Adrenal gland (tissue), 12 donors: ENCODE data around the gene GJB2. TPM values are rescaled to one million over a fixed set of nuclear protein-coding genes. Genes with fewer than 3 reads are reported as not detected.
"Not testable (repeated sequence)": the region's sequence is repeated elsewhere in the genome, so short reads cannot be mapped to it uniquely, and the experiment has no call there.

Experiments
- DNase-seq, 7 donors: peaks; one replicate each; pipeline ENCODE4 v3.0.0-alpha.2; 2019 to 2020
- H3K27ac ChIP-seq, 5 donors: fragments of 200-600 bp; sonication (generic) in 4 of 5; 1 replicate in 3 of 5; 2 replicates in 2 of 5; pipeline versions ENCODE4 v1.5.1 to v1.8.0; 2016 to 2020; ENCODE audit warnings: mild to moderate bottlenecking in 1 of 5
- H3K27me3 ChIP-seq: fragments of 200-600 bp; 2 replicates; pipeline ENCODE4 v1.8.0; 2021
- H3K36me3 ChIP-seq, 2 donors: fragments of 200-600 bp; replicated peaks in 1 of 2; 1 replicate in 1 of 2; 2 replicates in 1 of 2; pipeline versions ENCODE4 v1.5.1 to v1.8.0; 2018 to 2022
- H3K4me1 ChIP-seq, 2 donors: fragments of 200-600 bp; replicated peaks in 1 of 2; 1 replicate in 1 of 2; 2 replicates in 1 of 2; pipeline versions ENCODE4 v1.5.1 to v1.8.0; 2018 to 2021
- H3K4me3 ChIP-seq, 4 donors: fragments of 200-600 bp; sonication (generic) in 3 of 4; one replicate each; pipeline ENCODE4 v1.5.1; 2016 to 2018
- H3K9me3 ChIP-seq, 3 donors: fragments of 200-600 bp; sonication (generic) in 1 of 3; replicated peaks in 1 of 3; 1 replicate in 2 of 3; 2 replicates in 1 of 3; pipeline versions ENCODE4 v1.5.1 to v1.8.0; 2016 to 2021
- CTCF ChIP-seq, 6 experiments: fragments of 450-650 bp in 4 of 6; fragments of 200-600 bp in 2 of 6; sonication (generic) in 1 of 6; IDR thresholded peaks; 1 replicate in 5 of 6; 2 replicates in 1 of 6; pipeline versions ENCODE4 v1.5.1 to v1.8.0; 2016 to 2021; ENCODE audit warnings: antibody characterized with exemption in 6 of 6, mild to moderate bottlenecking in 2 of 6, moderate library complexity in 1 of 6
- POLR2A ChIP-seq, 2 donors: fragments of 450-650 bp; IDR thresholded peaks; one replicate each; pipeline ENCODE4 v1.6.1; 2017; ENCODE audit warnings: antibody characterized with exemption in 2 of 2, mild to moderate bottlenecking in 2 of 2, moderate library complexity in 1 of 2
- WGBS, 4 donors: extraction: QIAGEN DNeasy Blood & Tissue Kit in 2 of 4; methylation state at CpG; one replicate each; pipeline versions ENCODE4 v1.1.5 to v1.1.7; 2013 to 2017; 5-methylcytosine and 5-hydroxymethylcytosine counted together
- intact Hi-C, 2 donors: fragments of 100-400 bp; cut with DNase I; formaldehyde crosslinking; loops; one replicate each; pipeline versions ENCODE4 v1.14.1 to v1.15.0; 2022 to 2023
- polyA plus RNA-seq, 3 donors: library from polyadenylated mRNA; stranded (reverse); fragments of 200-250 nt in 2 of 3; fragments of 350-450 nt in 1 of 3; fragmentation: Illumina TruSeq in 1 of 3; extraction: RNeasy Lipid Tissue Mini Kit (QIAGEN cat#74804) in 1 of 3; gene quantifications; one replicate each; pipeline ENCODE4 v1.2.3, GENCODE V29; 2013 to 2014
- total RNA-seq, 9 donors: library from RNA; depleted of rRNA in 4 of 9; stranded (reverse); fragments of >200 nt in 4 of 9; fragments of 120-200 nt in 1 of 9; fragmentation: NEBNext Ultra II Directional in 1 of 9; extraction: Animal tissue kit (Norgen Biotek cat#: 25700) in 1 of 9; gene quantifications; one replicate each; pipeline versions ENCODE4 v1.1.0 to v1.2.4, GENCODE V29; 2013 to 2023
- donor health status: healthy with polysubstance abuse.
- donor health status: Bipolar disorder and iron deficiency.
- donor health status: DM: yes; HTN: yes; CAD: no.
- donor health status: DM: no; HTN: no; CAD: no.
- donor health status: DM: no; HTN: no; CAD: no.
- donor health status: DM: yes; HTN: yes; CAD: no.

The GJB2 gene
- total and polyA plus RNA-seq, 12 donors = 0.24 to 0.88 (median 0.28) TPM; not detected in 2

DNA sequence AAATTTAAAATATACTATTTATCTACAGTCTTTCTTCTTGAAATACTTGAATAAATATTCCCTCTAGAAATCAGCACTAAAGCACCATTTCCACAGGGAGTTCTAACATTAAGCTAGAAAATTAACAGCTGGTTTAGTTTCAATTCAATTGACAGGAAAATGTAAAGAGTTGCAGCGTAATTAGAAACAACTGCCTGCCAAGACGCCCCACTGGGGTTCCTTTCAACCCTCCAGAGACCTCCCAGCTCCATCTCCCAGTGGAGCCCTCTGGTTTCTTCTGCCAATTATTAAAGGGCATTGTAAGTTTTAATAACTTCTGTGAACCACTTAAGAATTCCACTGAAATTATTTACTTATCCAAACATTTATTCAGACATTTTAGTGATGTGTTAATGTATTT is 36.0 kb downstream of the GJB2 start:
- Histone ChIP-seq H3K4me3 (no peak overlapping the region), H3K4me1 (peaks cover 11% of the 10 kb centered on the region in 2 donors), H3K27ac (no peak overlapping the region), H3K27me3 (peaks cover 78% of the 10 kb centered on the region), H3K9me3 (no peaks in the 10 kb centered on the region), H3K36me3 (no peaks in the 10 kb centered on the region)
- intact Hi-C loops = no loop called here
- no peak for DNase-seq
- WGBS, 4 donors = 22 to 46% (median 35%) methylated on average over 2 of the region's 2 CpGs
- TF ChIP-seq POLR2A (IDR thresholded peaks at IDR 0.05) (no peak), CTCF (IDR thresholded peaks at IDR 0.05) (no peak)

- H3K27ac ChIP-seq, H3K4me1 ChIP-seq, H3K36me3 ChIP-seq, H3K9me3 ChIP-seq, H3K4me3 ChIP-seq, DNase-seq, intact Hi-C loops: not testable (repeated sequence)
- 73 to 87% (median 83%) methylated on average over 2 of the region's 2 CpGs for WGBS, 4 donors
- H3K27me3 ChIP-seq = peaks cover 55% of the 10 kb centered on the region
These were observed 39.4 kb downstream of the GJB2 start for GRCh38 chr13:20153290-20153689.

GRCh38 chr13:20151612-20152011 is 41.1 kb downstream of the GJB2 start:
- no peak for TF ChIP-seq CTCF (IDR thresholded peaks at IDR 0.05)
- no peak for TF ChIP-seq POLR2A (IDR thresholded peaks at IDR 0.05)
- DNase-seq = no peak
- no peak overlapping the region for H3K4me3 ChIP-seq
- no peak overlapping the region for H3K27ac ChIP-seq
- no peaks in the 10 kb centered on the region for H3K36me3 ChIP-seq
- H3K27me3 ChIP-seq = peaks cover 39% of the 10 kb centered on the region
- no peaks in the 10 kb centered on the region for H3K9me3 ChIP-seq
- 69 to 80% (median 73%) methylated on average over 11 of the region's 11 CpGs for WGBS, 4 donors
- intact Hi-C loops = no loop called here
- H3K4me1 ChIP-seq = no peaks in the 10 kb centered on the region

DNA sequence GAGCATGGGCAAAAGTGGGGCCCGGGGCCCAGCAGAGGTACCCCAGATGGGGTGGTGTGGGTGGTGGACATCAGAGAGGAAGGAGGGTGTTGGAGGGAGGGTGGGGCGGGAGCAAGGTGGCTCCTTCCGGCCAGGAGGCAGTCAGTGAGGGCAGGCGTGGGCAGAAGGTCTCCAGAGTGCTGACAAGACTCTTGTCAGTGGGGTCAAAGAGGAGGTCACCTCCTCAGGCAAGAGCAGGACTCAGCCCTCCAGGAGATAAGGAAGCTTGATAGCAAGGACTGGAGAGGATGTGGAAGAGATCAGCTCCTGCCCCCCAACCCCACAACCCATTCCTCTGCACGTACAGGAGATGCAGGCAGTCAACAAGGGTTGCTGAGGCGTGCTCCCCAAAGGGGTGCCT is 41.7 kb downstream of the GJB2 start:
- Histone ChIP-seq H3K9me3 (no peaks in the 10 kb centered on the region), H3K27me3 (peaks cover 34% of the 10 kb centered on the region), H3K4me3 (no peak overlapping the region), H3K4me1 (no peaks in the 10 kb centered on the region), H3K36me3 (no peaks in the 10 kb centered on the region), H3K27ac (no peak overlapping the region)
- no peak for TF ChIP-seq POLR2A (IDR thresholded peaks at IDR 0.05)
- TF ChIP-seq CTCF (IDR thresholded peaks at IDR 0.05) = no peak
- 67 to 78% (median 69%) methylated on average over 5 to 6 of the region's 6 CpGs for WGBS, 4 donors
- intact Hi-C loops = no loop called here
- no peak for DNase-seq

DNA sequence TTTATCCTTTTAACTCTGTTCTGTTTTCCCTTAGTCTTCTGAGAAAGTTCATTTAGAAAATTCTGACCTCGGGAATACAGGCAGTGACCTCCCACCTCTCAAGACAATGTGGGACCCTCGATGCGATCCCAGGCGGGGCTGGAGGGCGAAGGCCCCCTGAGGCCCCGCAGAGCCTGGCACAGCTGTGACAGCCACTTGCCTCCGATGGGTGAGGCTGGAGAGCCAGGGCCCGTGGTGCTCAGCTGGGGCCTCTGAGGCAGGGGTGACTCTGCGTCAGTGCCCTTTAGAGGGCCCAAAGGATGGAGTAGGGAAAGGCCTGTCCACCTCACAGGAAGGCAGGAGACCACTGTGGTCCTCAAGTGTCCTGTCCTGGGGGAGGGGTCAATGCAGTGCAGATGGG is 42.2 kb downstream of the GJB2 start:
- DNase-seq = no peak
- 74 to 81% (median 79%) methylated on average over 9 of the region's 9 CpGs for WGBS, 4 donors
- TF ChIP-seq POLR2A (IDR thresholded peaks at IDR 0.05) (no peak), CTCF (IDR thresholded peaks at IDR 0.05) (no peak)
- Histone ChIP-seq H3K4me3 (no peak overlapping the region), H3K36me3 (no peaks in the 10 kb centered on the region), H3K4me1 (no peaks in the 10 kb centered on the region), H3K27ac (no peak overlapping the region), H3K9me3 (no peaks in the 10 kb centered on the region), H3K27me3 (peaks cover 30% of the 10 kb centered on the region)
- intact Hi-C loops = no loop called here
